ENCODE measurements around the gene CTIF. TPM values are rescaled to one million over a fixed set of nuclear protein-coding genes. Genes with fewer than 3 reads are reported as not detected.

CTIF gene
- total RNA-seq, 1 experiment from 2014 or later = 26.5 TPM

DNA sequence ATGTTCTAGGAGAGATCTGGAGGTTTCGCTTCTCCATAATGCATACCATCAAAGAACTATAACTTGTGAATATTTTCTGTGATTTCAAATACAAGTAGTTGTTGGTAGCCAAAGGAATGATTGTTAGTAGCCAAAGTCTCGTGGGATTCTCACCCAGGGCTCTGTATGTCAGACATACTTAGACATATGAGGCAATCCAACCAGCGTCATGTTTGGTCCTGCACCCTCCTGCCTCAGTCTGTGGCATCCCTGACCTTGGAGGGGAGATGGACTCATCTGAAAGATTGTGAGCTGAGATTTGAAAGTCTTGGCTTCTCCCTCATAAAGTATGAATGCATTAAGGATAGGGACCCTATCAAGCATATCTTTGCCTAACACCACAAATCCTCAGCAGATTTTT lies 81.2 kb downstream of the CTIF start:
- H3K4me3 ChIP-seq (ENCODE audit: low read depth in 2 of 2, low read length in 2 of 2) = no peak overlapping the region
- DNase-seq (ENCODE audit: low read depth, low spot score) (no peak), ATAC-seq (no peak)
- no peaks in the 10 kb centered on the region for H3K27me3 ChIP-seq (ENCODE audit: control insufficient read depth, insufficient read depth, low read length)
- CTCF ChIA-PET = no interaction called here
- no peaks in the 10 kb centered on the region for H3K9me3 ChIP-seq (ENCODE audit: control insufficient read depth, insufficient read depth, low read depth, low read length)
- intact Hi-C loops (cut with micrococcal nuclease; ENCODE audit: unreplicated experiment) (no loop called here), in situ Hi-C loops (cut with HindIII; ENCODE audit: low pct_unique_long_range_greater_than_20kb, low sequenced_read_pairs) (no loop called here)
- no peaks in the 10 kb centered on the region for H3K4me1 ChIP-seq (ENCODE audit: control insufficient read depth, insufficient read depth, low read length)
- no peaks in the 10 kb centered on the region for H3K36me3 ChIP-seq (ENCODE audit: control insufficient read depth, insufficient read depth, low read length)
- H3K27ac ChIP-seq (ENCODE audit: low read length) = no peak overlapping the region
- TF ChIP-seq SIN3A (IDR thresholded peaks at IDR 0.05; ENCODE audit: borderline replicate concordance, insufficient read depth, low read depth, low read length) (no peak), TCF7L2 (IDR thresholded peaks at IDR 0.05; ENCODE audit: low read depth, low read length) (no peak), POLR2AphosphoS5 (IDR thresholded peaks at IDR 0.05; ENCODE audit: low read depth, low read length) (no peak)
- TF ChIP-seq, protein P1, sequence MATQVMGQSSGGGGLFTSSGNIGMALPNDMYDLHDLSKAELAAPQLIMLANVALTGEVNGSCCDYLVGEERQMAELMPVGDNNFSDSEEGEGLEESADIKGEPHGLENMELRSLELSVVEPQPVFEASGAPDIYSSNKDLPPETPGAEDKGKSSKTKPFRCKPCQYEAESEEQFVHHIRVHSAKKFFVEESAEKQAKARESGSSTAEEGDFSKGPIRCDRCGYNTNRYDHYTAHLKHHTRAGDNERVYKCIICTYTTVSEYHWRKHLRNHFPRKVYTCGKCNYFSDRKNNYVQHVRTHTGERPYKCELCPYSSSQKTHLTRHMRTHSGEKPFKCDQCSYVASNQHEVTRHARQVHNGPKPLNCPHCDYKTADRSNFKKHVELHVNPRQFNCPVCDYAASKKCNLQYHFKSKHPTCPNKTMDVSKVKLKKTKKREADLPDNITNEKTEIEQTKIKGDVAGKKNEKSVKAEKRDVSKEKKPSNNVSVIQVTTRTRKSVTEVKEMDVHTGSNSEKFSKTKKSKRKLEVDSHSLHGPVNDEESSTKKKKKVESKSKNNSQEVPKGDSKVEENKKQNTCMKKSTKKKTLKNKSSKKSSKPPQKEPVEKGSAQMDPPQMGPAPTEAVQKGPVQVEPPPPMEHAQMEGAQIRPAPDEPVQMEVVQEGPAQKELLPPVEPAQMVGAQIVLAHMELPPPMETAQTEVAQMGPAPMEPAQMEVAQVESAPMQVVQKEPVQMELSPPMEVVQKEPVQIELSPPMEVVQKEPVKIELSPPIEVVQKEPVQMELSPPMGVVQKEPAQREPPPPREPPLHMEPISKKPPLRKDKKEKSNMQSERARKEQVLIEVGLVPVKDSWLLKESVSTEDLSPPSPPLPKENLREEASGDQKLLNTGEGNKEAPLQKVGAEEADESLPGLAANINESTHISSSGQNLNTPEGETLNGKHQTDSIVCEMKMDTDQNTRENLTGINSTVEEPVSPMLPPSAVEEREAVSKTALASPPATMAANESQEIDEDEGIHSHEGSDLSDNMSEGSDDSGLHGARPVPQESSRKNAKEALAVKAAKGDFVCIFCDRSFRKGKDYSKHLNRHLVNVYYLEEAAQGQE (IDR thresholded peaks at IDR 0.05; ENCODE audit: insufficient read depth in 1 of 2, low read depth in 2 of 2, low read length in 1 of 2) = no peak
- TF ChIP-seq, protein P2, sequence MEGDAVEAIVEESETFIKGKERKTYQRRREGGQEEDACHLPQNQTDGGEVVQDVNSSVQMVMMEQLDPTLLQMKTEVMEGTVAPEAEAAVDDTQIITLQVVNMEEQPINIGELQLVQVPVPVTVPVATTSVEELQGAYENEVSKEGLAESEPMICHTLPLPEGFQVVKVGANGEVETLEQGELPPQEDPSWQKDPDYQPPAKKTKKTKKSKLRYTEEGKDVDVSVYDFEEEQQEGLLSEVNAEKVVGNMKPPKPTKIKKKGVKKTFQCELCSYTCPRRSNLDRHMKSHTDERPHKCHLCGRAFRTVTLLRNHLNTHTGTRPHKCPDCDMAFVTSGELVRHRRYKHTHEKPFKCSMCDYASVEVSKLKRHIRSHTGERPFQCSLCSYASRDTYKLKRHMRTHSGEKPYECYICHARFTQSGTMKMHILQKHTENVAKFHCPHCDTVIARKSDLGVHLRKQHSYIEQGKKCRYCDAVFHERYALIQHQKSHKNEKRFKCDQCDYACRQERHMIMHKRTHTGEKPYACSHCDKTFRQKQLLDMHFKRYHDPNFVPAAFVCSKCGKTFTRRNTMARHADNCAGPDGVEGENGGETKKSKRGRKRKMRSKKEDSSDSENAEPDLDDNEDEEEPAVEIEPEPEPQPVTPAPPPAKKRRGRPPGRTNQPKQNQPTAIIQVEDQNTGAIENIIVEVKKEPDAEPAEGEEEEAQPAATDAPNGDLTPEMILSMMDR (IDR thresholded peaks at IDR 0.05) = no peak
- POLR2A ChIA-PET = no interaction called here
- BruUV-seq (replicated peaks) = no TSS peak

DNA sequence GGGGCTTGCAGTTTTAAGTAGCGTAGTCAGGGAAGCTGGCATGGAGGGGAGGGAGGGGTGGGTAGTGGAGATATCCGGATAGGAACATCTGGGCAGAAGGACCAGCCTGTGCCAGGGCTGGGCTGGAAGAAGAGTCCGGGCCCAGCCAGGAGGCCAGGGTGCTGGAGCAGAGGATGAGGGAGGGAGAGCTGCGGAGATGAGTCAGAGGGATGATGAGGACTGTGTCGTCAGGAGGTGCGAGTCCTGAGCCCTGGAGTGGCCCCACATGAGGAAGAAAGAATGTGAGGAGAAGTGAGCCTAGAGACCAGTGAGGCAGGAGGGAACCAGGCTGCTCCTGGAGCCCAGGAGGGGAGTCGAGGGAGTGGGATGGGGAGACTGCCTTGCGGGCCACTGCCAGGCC lies 82.4 kb downstream of the CTIF start:
- Histone ChIP-seq H3K9me3 (ENCODE audit: control insufficient read depth, insufficient read depth, low read depth, low read length) (no peaks in the 10 kb centered on the region), H3K27me3 (ENCODE audit: control insufficient read depth, insufficient read depth, low read length) (no peaks in the 10 kb centered on the region), H3K27ac (ENCODE audit: low read length) (no peak overlapping the region), H3K4me3 (ENCODE audit: low read depth in 2 of 2, low read length in 2 of 2) (no peak overlapping the region), H3K4me1 (ENCODE audit: control insufficient read depth, insufficient read depth, low read length) (no peaks in the 10 kb centered on the region), H3K36me3 (ENCODE audit: control insufficient read depth, insufficient read depth, low read length) (no peaks in the 10 kb centered on the region)
- DNase-seq (ENCODE audit: low read depth, low spot score) (no peak), ATAC-seq (no peak)
- intact Hi-C loops (cut with micrococcal nuclease; ENCODE audit: unreplicated experiment) (no loop called here), in situ Hi-C loops (cut with HindIII; ENCODE audit: low pct_unique_long_range_greater_than_20kb, low sequenced_read_pairs) (no loop called here)
- CTCF ChIA-PET = no interaction called here
- BruUV-seq (replicated peaks) = no TSS peak
- TF ChIP-seq TCF7L2 (IDR thresholded peaks at IDR 0.05; ENCODE audit: low read depth, low read length) (no peak), SIN3A (IDR thresholded peaks at IDR 0.05; ENCODE audit: borderline replicate concordance, insufficient read depth, low read depth, low read length) (no peak), POLR2AphosphoS5 (IDR thresholded peaks at IDR 0.05; ENCODE audit: low read depth, low read length) (no peak)
- TF ChIP-seq, protein P1 (IDR thresholded peaks at IDR 0.05; ENCODE audit: insufficient read depth in 1 of 2, low read depth in 2 of 2, low read length in 1 of 2) = no peak
- TF ChIP-seq, protein P2 (IDR thresholded peaks at IDR 0.05) = no peak
- POLR2A ChIA-PET = no interaction called here
